Keratinocyte (primary cell): ENCODE measurements around the gene NLRP1. TPM values are rescaled to one million over a fixed set of nuclear protein-coding genes. Genes with fewer than 3 reads are reported as not detected.

Experiments used
- DNase-seq: peaks from one replicate; pipeline ENCODE4 v3.0.0-alpha.2; 2011; ENCODE audit warnings: low read depth, missing footprints, low spot score
- FAIRE-seq: peaks from 2 replicates; lab custom pipeline; 2011; peaks lifted over from hg19 to GRCh38; lab: Jason Lieb, UNC
- H2AFZ ChIP-seq: 2 replicates; pipeline ENCODE4 v1.6.0; 2012; ENCODE audit warnings: low read length, control low read depth, inconsistent platforms; ENCODE audit not compliant: control insufficient read depth
- H3K27ac ChIP-seq: 2 replicates; pipeline ENCODE4 v1.5.1; 2011; ENCODE audit warnings: low read length; ENCODE audit not compliant: control insufficient read depth, insufficient read depth
- H3K27me3 ChIP-seq: 3 replicates; pipeline ENCODE4 v1.6.0; 2011; ENCODE audit warnings: low read length; ENCODE audit not compliant: control insufficient read depth, insufficient read depth; ENCODE audit errors: extremely low read depth
- H3K36me3 ChIP-seq, 2 experiments: 2 replicates in 1 of 2; 3 replicates in 1 of 2; pipeline ENCODE4 v1.5.1; 2011; ENCODE audit warnings: low read length in 2 of 2, mild to moderate bottlenecking in 1 of 2; ENCODE audit not compliant: control insufficient read depth in 2 of 2, insufficient read depth in 2 of 2; ENCODE audit errors: extremely low read depth in 1 of 2
- H3K4me1 ChIP-seq: 3 replicates; pipeline ENCODE4 v1.5.1; 2011; ENCODE audit warnings: low read length; ENCODE audit not compliant: control insufficient read depth, insufficient read depth; ENCODE audit errors: extremely low read depth
- H3K4me2 ChIP-seq: 3 replicates; pipeline ENCODE4 v1.6.0; 2011; ENCODE audit warnings: low read depth, low read length; ENCODE audit not compliant: control insufficient read depth, insufficient read depth; ENCODE audit errors: extremely low read depth
- H3K4me3 ChIP-seq, 3 experiments: fragments of 200-600 bp in 1 of 3; sonication (generic) in 1 of 3; 2 replicates in 2 of 3; 3 replicates in 1 of 3; pipeline ENCODE4 v1.5.1; 2011 to 2016; ENCODE audit warnings: low read length in 3 of 3, mild to moderate bottlenecking in 3 of 3, control low read depth in 2 of 3, inconsistent platforms in 1 of 3, low read depth in 1 of 3, mixed read lengths in 1 of 3, mixed run types in 1 of 3, moderate library complexity in 1 of 3; ENCODE audit not compliant: control insufficient read depth in 2 of 3, insufficient read depth in 2 of 3; ENCODE audit errors: extremely low read depth in 1 of 3
- H3K79me2 ChIP-seq: 2 replicates; pipeline ENCODE4 v1.6.0; 2012; ENCODE audit warnings: low read length; ENCODE audit not compliant: control insufficient read depth, insufficient read depth
- H3K9ac ChIP-seq: 3 replicates; pipeline ENCODE4 v1.6.0; 2011; ENCODE audit warnings: low read length; ENCODE audit not compliant: control insufficient read depth, insufficient read depth; ENCODE audit errors: extremely low read depth
- H3K9me1 ChIP-seq: 3 replicates; pipeline ENCODE4 v1.6.0; 2011; ENCODE audit warnings: low read length; ENCODE audit not compliant: control insufficient read depth, insufficient read depth; ENCODE audit errors: extremely low read depth
- H3K9me3 ChIP-seq: 2 replicates; pipeline ENCODE4 v1.5.1; 2012; ENCODE audit warnings: low read depth, low read length; ENCODE audit not compliant: control insufficient read depth
- H4K20me1 ChIP-seq: 3 replicates; pipeline ENCODE4 v1.6.0; 2011; ENCODE audit warnings: low read length; ENCODE audit not compliant: control insufficient read depth, insufficient read depth; ENCODE audit errors: extremely low read depth
- CTCF ChIP-seq, 3 experiments: IDR thresholded peaks in 1 of 3; conservative IDR thresholded peaks in 1 of 3; optimal IDR thresholded peaks in 1 of 3; 2 replicates in 2 of 3; 3 replicates in 1 of 3; pipeline versions ENCODE3 to v1.5.1; 2011; ENCODE audit warnings: low read length in 3 of 3, mild to moderate bottlenecking in 3 of 3, moderate library complexity in 2 of 3, control low read depth in 1 of 3, inconsistent platforms in 1 of 3; ENCODE audit not compliant: insufficient read depth in 2 of 3; ENCODE audit errors: extremely low read depth in 1 of 3
- EZH2 ChIP-seq: IDR thresholded peaks from one replicate; pipeline ENCODE4 v1.6.1; 2012; ENCODE audit warnings: inconsistent platforms, mild to moderate bottlenecking, low read length, moderate library complexity
- dilution Hi-C: fragments of 300-500 bp; cut with MboI; formaldehyde crosslinking; loops from one replicate; pipeline ENCODE4 v1.7.0; 2020; ENCODE audit warnings: low sequenced_read_pairs; ENCODE audit not compliant: extremely low pct_ligation_motif_present
- polyA plus RNA-seq, 5 experiments: library from polyadenylated mRNA; depleted of rRNA in 3 of 5; stranded (reverse) in 3 of 5; stranded (forward) in 1 of 5; unstranded in 1 of 5; fragments of >200 nt; gene quantifications; 1 replicate in 1 of 5; 2 replicates in 3 of 5; 3 replicates in 1 of 5; pipeline versions ENCODE4 v1.2.1 to v1.2.3, GENCODE V29; 2011 to 2012; ENCODE audit warnings: missing spikeins in 2 of 5, low read depth in 1 of 5, low replicate concordance in 1 of 5

NLRP1 gene
- polyA plus RNA-seq, 1 donor (not counting 4 experiments of a cell fraction or from before 2014, with no cell fraction given), result 20.1 TPM

GRCh38 chr17:5532581-5532980 is 51.7 kb downstream of the NLRP1 start:
- no peak for DNase-seq
- Histone ChIP-seq H3K79me2 (no peaks in the 10 kb centered on the region), H3K27ac (no peak overlapping the region), H3K9me1 (no peaks in the 10 kb centered on the region), H3K9me3 (no peaks in the 10 kb centered on the region), H3K4me1 (no peaks in the 10 kb centered on the region), H3K4me2 (no peak overlapping the region), H3K27me3 (no peaks in the 10 kb centered on the region), H2AFZ (no peak overlapping the region), H4K20me1 (no peaks in the 10 kb centered on the region), H3K4me3 (no peak overlapping the region), H3K36me3 (peaks cover 41 to 52% of the 10 kb centered on the region in 2 experiments), H3K9ac (no peak overlapping the region)
- dilution Hi-C loops, result no loop called here
- FAIRE-seq, result no peak
- TF ChIP-seq CTCF (optimal IDR thresholded peaks at IDR 0.05 in 1 of 3, IDR thresholded peaks at IDR 0.05 in 1 of 3, conservative IDR thresholded peaks at IDR 0.05 in 1 of 3; ENCODE audit: extremely low read depth in 1 of 3, insufficient read depth in 2 of 3, low read length in 3 of 3), result no peak
- no peak for TF ChIP-seq EZH2

- Histone ChIP-seq H4K20me1 (no peaks in the 10 kb centered on the region), H3K4me3 (no peak overlapping the region), H2AFZ (no peak overlapping the region), H3K79me2 (no peaks in the 10 kb centered on the region), H3K9ac (no peak overlapping the region), H3K9me1 (peaks cover 2% of the 10 kb centered on the region), H3K9me3 (no peaks in the 10 kb centered on the region), H3K36me3 (peaks cover 44% of the 10 kb centered on the region in 2 experiments), H3K4me1 (peaks cover 12% of the 10 kb centered on the region), H3K27ac (no peak overlapping the region), H3K4me2 (no peak overlapping the region), H3K27me3 (no peaks in the 10 kb centered on the region)
- TF ChIP-seq CTCF (optimal IDR thresholded peaks at IDR 0.05 in 1 of 3, IDR thresholded peaks at IDR 0.05 in 1 of 3, conservative IDR thresholded peaks at IDR 0.05 in 1 of 3; ENCODE audit: extremely low read depth in 1 of 3, insufficient read depth in 2 of 3, low read length in 3 of 3), result no peak
- TF ChIP-seq EZH2, result no peak
- DNase-seq (no peak), FAIRE-seq (no peak)
- dilution Hi-C loops, result no loop called here
Measured at GRCh38 chr17:5531085-5531418, 53.3 kb downstream of the NLRP1 start.
